Raji (cell line): Measurements from ENCODE around the gene TP53INP2.

ENCODE experiments used
- POLR2A ChIP-seq: IDR thresholded peaks from 2 replicates; pipeline ENCODE4 v1.6.1; 2011; ENCODE audit warnings: low read depth, low read length, control low read depth; ENCODE audit not compliant: insufficient read depth

The TP53INP2 gene

DNA sequence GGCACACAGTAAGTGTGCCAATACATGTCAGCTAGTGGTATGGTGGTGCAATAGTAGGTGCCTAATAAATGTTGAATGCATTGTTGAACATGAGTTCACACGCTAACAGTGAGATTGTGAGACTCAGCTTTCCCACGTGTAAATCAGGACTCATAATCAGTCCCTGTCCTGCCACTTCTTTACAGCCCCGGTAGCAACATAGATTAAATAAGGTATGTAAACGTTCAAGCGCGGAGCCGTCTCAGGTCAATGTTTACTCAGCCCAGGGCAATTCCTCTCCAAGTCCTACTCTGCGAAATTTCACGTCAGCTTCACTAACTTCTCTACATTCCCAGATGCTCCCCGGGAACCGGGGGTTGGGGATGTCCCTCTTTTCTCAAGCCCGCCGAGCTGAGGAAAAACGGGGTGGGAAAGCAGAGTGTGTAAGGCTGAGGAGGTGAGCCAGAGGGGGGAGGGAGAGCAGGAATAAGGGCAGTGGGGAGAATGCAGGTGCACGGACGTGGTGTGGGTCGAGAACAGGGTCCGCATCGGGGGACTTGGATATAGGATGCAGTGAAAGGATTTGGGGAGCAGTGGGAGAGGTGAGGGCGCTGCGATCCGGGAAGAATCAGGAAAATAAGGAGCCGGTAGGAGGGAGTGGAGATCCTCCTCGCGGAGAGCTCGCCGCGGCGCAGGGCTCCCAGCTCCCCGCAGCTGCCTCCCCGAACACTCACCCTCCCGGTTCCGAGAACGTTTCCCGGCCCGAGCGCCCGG is 544 bp upstream of the TP53INP2 start:
- no peak for TF ChIP-seq POLR2A

DNA sequence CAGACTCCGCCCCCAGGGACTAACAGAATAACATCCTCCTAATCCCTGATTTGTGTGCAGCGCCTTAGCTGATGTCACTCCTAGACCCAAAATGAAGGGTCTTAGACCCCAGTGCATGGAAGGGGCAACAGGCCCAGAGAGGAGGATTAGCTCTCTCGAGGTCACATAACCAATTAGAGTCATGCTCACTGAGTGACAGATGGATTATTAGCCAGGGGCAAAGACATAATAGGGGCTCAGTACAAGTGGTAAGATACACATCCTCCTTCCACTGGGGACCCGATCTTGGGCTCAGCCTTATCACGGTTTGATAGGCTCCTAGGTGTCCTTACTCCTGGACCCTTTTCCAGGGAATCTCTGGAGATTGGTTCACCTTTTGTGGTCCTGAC is 858 bp downstream of the TP53INP2 start:
- no peak for TF ChIP-seq POLR2A

DNA sequence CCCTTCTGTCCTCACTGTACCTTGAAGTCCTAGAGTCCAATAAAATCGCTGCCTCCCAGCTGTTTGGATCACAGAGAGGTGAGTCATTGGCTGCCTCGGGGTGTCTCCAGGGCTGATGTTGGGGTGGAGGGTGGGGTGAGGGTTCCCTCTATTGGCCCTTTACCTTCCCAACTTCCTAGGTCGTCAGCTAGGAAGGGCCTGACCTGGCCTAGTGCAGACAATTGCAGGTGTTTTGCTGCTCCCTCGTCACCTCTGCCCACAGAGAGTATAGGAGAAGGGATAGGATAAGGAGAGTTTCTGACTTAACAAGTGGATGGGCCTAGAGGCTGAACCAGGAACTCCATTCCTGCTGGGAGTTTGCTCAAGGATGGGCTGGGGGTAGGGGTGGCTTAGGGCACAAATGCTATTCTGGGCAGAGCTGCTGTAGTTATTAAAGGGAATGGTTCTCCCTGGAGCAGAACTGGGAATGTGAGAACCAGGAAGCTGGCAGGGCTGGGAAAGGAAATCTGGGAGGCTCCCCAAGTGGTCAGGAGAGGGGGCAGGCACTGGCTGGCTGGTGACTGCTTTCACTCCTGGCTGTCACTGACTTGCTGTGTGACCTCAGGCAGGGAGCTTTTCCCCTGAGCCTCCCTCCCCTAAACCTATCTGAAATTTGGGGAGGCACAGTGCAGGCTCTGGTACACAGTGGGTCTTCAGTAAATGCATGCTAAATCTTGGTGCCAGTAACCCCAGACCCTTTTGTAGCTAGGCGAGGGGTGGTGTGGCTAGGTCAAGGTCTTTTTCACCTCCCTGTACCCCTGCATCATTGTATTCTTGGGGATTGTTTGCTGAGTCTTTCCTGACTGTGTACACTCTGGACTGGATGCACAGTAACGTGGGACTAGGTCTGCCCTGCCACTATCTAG is 1.5 kb downstream of the TP53INP2 start:
- TF ChIP-seq POLR2A, result no peak

DNA sequence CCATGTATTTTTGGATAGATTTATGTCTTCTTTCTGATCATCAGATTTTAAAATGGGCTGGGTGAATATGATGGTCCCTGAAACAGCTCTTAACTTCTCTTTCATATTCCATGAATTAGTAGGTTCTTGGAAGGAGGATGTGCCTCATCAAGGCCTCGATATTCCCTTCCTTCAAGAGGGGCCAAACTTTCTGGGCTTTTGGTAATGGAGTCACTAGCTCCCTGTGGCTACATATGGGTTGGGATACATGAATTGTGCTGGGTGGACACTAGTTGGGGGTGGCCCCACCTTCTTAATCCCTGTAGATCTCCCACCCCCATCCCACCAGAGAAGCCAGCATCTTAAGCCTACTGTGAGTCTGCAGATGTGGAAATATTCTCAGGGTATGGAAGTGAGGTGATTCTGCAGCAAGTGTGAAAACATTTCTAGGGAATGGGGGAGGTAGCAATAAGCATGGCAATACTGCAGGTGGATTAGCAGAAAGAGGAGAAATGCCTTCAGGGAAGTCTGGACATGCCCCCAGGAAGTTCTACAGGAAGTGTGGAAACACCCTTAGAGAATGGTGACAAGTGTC is 2.2 kb downstream of the TP53INP2 start:
- TF ChIP-seq POLR2A, result no peak

DNA sequence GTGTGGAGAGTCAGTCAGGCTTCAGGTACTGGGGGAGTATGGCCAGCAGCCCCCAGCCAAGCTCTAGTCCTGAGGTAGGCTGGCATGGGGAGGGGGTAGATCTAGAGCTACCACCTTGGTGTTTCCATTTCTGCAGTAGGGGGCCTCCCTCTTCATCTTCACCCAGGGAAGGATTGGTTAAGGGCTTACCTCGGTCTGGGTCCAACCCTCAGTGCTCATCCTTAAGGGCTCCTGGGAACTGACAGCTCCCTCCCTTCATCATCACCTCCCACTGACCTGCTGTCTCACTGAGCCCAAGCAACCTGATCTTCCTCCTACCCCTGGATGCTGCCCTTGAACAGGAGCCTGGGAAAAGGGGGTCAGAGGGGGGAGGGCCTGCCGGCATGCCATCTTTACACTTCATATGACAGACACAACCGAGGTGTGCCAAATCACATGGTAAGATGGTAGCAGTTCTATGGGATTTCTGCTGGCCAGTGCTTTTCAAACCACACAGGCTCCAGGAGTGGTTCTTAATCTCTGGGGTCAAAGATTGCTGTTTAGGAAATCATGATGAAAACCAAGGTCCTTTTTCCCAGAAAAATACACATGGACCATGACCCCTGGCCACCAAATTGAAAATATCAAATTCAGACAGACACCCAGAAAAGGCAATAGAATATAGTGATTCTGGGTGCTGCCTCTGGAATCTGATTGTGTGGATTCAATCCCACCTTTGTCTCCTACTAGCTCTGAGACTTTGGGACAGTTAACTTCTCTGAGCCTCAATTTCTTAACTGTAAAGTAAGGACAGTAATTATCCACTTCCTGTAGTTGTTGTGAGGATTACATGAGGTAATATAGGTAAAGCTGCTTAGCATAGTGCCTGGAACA is 3.0 kb downstream of the TP53INP2 start:
- TF ChIP-seq POLR2A, result no peak

DNA sequence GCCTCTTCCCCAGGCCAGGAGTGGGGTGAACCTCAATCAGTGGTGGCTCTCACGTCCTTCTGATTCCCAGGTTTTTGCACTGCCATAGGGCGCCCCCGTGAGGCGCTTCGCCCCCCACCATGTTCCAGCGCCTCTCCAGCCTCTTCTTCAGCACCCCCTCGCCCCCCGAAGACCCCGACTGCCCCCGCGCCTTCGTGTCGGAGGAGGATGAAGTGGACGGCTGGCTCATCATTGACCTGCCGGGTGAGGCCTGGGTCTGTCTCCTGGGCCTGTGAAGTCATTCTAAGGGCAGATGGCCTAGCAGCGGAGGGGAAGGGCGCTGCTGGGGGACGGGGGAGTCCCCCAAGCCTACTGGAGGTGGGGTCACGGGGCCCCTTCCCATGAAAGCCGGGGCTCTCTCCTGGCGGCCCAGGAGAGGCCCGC is 4.5 kb downstream of the TP53INP2 start:
- TF ChIP-seq POLR2A, result no peak

DNA sequence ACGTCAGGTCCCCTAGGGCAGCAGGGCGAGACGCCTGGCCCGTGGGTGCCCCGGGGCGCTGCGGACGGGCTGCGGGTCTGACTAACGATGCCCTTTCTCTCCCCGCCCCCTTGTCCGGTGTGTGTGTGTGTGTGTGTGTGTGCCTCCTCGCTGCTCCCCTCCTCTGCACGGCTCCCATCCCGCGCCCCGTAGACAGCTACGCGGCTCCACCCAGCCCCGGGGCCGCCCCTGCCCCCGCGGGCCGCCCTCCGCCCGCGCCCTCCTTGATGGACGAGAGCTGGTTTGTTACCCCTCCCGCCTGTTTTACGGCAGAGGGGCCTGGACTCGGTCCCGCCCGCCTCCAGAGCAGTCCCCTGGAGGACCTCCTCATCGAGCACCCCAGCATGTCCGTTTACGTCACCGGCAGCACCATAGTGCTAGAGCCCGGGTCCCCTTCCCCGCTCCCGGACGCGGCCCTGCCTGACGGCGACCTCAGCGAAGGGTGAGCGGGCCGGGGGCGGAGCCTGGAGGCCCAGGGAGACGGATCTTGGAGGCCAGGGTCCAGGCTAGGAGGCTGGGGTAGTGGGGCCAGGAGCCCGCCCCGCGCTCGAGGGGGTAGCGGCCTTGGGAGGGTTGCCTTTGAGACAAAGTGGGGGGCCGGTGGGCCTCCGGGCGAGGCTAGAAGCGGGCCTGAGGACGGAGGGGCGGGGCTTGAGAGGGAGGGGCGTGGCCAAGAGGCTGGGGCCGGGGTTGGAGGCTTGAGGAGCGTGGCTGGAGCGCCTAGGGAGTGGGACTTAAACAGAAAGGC is 5.1 kb downstream of the TP53INP2 start:
- peak; percentile 43; the same call in 1 of the 2 replicates for TF ChIP-seq POLR2A

DNA sequence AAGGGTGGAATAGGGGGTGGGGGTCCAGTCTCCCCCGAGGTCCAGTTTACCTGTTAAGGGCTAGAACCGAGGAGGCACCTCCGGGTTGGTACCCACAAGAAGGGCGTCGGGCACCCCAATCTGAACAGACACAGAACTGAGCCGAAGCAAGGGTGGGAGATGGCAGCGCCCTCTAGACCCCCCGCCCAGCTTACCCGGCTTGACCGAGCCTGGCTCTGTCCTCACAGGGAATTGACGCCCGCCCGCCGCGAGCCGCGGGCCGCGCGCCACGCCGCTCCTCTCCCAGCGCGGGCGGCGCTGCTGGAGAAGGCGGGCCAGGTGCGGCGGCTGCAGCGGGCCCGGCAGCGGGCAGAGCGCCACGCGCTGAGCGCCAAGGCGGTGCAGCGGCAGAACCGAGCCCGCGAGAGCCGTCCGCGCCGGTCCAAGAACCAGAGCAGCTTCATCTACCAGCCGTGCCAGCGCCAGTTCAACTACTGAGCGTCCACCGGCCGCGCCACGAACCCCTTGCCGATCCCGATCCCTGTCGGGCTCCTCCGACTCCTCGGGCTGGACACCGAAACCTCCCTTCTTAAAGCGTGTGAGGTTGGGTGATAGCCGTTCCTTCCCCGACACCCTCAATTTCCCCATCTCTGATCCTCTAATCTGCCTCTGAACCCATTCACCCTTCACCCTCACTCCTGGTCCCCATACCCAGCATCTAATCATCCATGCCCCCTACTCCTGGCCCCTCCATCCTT is 5.9 kb downstream of the TP53INP2 start:
- 0 out of 2 replicates have a peak, but pooled peaks have one; percentile 2 for TF ChIP-seq POLR2A

DNA sequence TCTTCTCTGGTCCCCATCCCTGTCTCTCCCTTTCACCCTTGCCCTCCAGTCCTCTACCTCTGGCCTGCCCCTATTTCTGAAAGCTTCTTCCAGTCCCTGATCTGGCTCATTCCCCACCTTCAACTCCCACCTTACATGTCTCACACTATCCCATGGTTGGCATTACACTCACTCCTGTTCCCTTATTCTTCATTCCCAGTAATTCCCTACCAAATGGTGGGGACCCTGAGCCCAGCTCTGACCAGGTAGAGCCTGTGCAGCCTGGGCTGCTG is 6.4 kb downstream of the TP53INP2 start:
- no peak for TF ChIP-seq POLR2A

DNA sequence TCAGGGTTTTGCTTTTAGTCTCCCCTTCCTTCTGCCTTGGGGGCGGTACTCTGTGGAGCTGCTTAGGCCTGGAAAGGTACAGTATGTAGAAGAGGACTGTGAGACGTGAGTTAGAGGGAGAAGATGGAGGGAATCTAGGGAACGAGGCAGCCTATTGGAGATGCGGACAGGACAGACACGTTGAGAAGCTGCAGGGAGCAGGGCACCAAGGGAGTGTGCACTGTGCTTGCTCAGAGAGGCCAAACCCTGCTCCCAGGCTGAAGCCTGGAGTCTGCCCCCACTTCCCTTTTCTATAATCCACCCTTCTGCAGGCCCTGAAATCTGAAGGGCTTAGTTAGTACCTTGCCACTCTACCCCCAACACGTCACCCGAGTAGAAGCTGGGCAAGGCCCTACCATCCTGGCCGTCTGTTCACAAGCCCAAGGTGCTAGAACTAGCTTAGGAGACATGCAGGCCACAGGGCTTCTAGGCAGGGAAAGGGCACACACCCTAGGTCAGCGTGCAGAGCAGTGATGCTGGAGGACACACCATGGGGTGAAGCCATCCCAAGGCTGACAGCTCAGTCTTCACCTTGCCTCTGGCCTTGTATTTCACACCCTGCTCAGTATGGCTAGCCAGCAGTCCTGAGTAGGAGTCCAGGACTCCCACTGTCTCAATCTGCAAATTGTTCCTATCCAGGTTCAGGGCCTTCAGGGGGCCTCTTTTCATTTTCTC is 6.9 kb downstream of the TP53INP2 start:
- no peak for TF ChIP-seq POLR2A

DNA sequence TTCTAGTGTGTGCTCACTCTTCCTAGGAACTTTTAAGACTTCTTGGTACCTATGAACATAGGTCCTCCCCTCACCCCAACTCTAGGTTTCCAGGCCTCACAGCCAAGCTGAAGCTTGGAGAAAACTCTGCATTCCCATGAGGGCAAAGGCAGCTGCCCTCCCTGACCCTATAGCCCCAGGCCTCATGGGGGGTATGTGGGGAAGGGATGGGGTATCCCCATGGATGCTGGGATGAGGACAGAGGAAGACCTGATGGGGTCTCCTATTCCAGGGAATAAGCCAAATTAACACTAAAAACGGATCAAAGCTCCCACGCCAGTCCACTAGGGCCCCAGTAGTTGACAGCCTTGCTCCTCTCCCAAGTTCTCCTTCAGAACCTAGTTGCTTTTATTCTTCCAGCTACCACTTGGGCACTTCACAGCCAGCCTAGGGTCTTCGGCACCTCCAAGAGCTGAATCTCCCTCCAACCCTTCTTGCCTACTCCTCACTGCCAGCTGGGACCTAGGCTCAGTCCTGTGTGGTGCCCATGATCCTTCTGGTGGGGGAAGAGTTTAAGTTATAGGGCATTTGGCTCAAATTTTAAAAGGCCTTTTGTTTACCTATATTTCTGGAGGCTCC is 7.8 kb downstream of the TP53INP2 start:
- TF ChIP-seq POLR2A, result no peak

DNA sequence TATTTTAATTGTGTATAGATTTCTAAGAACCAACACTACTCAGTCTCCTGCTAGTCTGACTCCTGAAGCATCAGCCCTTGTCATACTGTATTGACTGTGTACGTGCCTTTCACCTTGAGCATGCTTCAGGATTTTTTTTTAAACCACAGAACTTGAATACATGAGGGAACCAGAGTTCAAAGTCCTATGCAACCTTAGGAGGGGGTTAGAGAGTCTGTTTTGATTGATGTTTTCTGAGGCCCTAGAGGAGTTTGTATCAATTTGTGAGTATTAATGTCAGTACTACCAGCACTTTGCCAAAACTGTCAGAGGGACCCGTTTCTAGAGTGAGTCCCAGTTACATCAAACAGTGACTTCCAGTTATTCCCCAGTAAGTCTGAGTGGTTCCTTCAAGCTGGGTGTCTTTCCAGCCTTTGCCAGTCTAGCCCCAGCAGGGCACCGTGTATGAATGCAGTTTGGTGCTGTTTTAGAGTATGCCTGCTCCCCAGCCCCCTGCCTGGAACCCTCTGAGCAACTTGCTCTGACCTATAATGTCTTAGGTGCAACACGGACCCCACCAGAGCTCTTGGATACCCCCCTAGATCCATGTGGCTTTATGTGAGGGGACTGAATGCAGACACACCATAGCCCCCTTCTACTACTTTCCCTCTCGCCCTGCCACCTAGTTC is 8.5 kb downstream of the TP53INP2 start:
- TF ChIP-seq POLR2A, result no peak

DNA sequence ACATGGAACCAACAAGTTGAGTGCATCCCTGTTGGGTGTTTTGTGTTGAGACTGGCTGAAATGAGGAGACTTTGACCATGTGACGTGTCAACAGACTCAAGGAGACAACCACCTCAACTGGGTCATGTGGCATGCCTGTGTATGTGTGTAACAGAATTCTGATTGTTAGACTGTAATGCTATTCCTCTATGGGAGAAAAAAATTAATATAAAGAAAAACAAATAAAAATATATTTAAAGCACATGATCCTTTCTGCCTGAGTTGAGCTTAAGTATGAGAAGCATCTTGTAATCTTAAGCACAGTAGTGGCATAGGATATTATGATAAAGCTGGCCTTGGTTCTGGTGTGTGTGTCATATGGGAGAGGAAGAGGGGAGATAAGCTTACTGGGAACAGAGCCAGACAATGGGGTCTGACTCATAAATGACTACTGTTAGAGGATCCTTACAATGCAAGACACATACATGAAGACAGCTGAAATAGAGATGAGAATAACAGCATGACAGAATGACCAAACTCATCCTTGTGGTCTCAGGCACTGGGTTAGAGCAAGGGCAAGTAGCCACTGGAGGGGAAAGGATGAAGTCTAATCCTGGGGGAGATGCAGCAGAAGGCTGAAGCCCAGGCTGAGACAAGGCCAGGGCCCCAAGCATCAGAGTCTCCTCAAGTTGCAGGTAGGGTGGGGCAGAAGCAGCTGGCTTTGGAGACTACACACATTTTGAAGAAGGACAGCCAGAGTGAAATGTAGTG is 9.2 kb downstream of the TP53INP2 start:
- no peak for TF ChIP-seq POLR2A
